ENCODE measurements around the gene ABHD10. TPM values are rescaled to one million over a fixed set of nuclear protein-coding genes. Genes with fewer than 3 reads are reported as not detected.

The ABHD10 gene
- total RNA-seq, 3 donors from 2014 or later (not counting 1 experiment from before 2014, with no cell fraction given), result 21.6 to 24.0 (median 22.6) TPM

DNA sequence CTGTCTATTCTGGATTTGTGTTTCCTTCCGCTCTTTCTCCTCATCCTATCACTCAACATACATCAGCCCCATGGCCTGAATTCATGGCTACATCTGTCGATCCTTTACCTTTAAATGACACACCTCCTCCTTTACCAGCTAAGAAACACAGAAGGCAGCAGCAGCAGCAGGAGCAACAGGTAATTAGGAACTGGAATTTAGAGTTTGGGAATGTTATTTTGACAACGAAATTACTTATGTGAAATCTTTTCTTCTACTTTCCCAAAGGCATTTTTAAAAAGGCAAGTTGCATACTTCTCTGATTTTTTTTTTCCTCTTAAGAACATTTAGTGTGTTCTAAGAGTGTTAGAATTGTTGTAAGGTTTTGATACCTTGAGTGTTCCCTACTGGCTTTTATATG, 29.1 kb upstream of the ABHD10 start:
- no peaks in the 10 kb centered on the region for H3K9me3 Mint-ChIP-seq
- WGBS (ENCODE audit: insufficient coverage), result 94% methylated on average over 2 of the region's 3 CpGs
- H3K27me3 Mint-ChIP-seq (ENCODE audit: low read depth in 2 of 2), result no peaks in the 10 kb centered on the region

DNA sequence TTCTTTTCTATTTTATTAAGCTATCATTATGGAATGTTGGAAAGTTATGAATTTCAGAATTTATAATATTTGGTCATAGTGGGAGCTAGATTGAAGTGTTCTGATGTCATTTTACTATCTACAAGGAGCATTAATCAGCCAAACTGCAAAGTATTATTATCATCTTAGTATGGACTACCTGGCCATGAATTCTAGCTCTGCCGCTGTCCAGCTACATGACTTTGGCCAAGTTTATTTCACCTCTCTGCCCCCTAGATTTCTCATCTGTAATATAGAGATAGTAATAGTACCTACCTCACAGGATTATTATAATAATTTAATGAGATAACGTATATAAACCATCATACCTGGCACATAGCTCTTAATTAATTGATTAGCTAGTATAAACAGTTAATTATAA, 27.8 kb upstream of the ABHD10 start:
- Mint-ChIP-seq H3K9me3 (no peaks in the 10 kb centered on the region), H3K27ac (no peak overlapping the region), H3K27me3 (ENCODE audit: low read depth in 2 of 2) (no peaks in the 10 kb centered on the region), H3K36me3 (peaks cover 7% of the 10 kb centered on the region), H3K4me1 (no peaks in the 10 kb centered on the region), H3K4me3 (no peak overlapping the region)
- H3K27ac ChIP-seq (ENCODE audit: low read length), result no peak overlapping the region
- intact Hi-C loops (cut with micrococcal nuclease), result no loop called here
- TF ChIP-seq, protein P1, sequence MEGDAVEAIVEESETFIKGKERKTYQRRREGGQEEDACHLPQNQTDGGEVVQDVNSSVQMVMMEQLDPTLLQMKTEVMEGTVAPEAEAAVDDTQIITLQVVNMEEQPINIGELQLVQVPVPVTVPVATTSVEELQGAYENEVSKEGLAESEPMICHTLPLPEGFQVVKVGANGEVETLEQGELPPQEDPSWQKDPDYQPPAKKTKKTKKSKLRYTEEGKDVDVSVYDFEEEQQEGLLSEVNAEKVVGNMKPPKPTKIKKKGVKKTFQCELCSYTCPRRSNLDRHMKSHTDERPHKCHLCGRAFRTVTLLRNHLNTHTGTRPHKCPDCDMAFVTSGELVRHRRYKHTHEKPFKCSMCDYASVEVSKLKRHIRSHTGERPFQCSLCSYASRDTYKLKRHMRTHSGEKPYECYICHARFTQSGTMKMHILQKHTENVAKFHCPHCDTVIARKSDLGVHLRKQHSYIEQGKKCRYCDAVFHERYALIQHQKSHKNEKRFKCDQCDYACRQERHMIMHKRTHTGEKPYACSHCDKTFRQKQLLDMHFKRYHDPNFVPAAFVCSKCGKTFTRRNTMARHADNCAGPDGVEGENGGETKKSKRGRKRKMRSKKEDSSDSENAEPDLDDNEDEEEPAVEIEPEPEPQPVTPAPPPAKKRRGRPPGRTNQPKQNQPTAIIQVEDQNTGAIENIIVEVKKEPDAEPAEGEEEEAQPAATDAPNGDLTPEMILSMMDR (IDR thresholded peaks at IDR 0.05), result no peak
- H3K27me3 ChIP-seq (ENCODE audit: control insufficient read depth, insufficient read depth, low read length), result no peaks in the 10 kb centered on the region
- H3K4me3 ChIP-seq (ENCODE audit: low read length), result no peak overlapping the region
- no peaks in the 10 kb centered on the region for H3K4me1 ChIP-seq (ENCODE audit: control insufficient read depth, insufficient read depth, low read length)
- ATAC-seq, result no peak
- peaks cover 7% of the 10 kb centered on the region for H3K36me3 ChIP-seq (ENCODE audit: control insufficient read depth, insufficient read depth, low read length)
- DNase-seq, result no peak
- WGBS (ENCODE audit: insufficient coverage), result no CpG with 5 or more reads among the region's 2 CpGs
- H3K9me3 ChIP-seq (ENCODE audit: control insufficient read depth, insufficient read depth, low read length), result no peaks in the 10 kb centered on the region

More for the DNA sequence above, 29.1 kb upstream of the ABHD10 start:
- no peaks in the 10 kb centered on the region for H3K27me3 ChIP-seq (ENCODE audit: control insufficient read depth, insufficient read depth, low read length)
- Mint-ChIP-seq H3K27ac (no peak overlapping the region), H3K4me3 (no peak overlapping the region), H3K36me3 (peaks cover 7% of the 10 kb centered on the region), H3K4me1 (no peaks in the 10 kb centered on the region)
- intact Hi-C loops (cut with micrococcal nuclease), result no loop called here
- TF ChIP-seq, protein P1 (IDR thresholded peaks at IDR 0.05), result no peak
- ATAC-seq (no peak), DNase-seq (no peak)
- no peaks in the 10 kb centered on the region for H3K9me3 ChIP-seq (ENCODE audit: control insufficient read depth, insufficient read depth, low read length)
- no peak overlapping the region for H3K4me3 ChIP-seq (ENCODE audit: low read length)
- no peaks in the 10 kb centered on the region for H3K4me1 ChIP-seq (ENCODE audit: control insufficient read depth, insufficient read depth, low read length)
- H3K36me3 ChIP-seq (ENCODE audit: control insufficient read depth, insufficient read depth, low read length), result peaks cover 7% of the 10 kb centered on the region
- H3K27ac ChIP-seq (ENCODE audit: low read length), result no peak overlapping the region

DNA sequence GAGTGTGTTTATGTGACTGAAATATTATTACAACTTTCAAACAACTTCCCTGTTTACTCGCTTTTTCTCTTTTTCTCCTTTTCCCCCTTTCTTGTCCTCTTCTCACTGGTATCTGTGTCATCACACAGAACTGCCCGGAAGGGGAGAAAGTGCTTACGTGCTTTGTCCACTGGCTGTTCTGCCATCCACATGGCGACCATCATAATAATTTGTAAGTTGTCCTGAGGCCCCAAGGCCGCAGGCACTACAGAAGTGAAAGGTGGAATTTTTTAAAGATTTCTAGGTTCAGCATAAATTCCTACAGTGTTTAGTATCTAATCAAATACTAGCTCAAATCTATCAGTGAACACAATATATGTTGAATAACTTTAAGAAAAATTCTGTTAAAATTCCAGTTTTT, 26.7 kb upstream of the ABHD10 start:
- Histone ChIP-seq H3K4me3 (ENCODE audit: low read length) (no peak overlapping the region), H3K27ac (ENCODE audit: low read length) (no peak overlapping the region), H3K27me3 (ENCODE audit: control insufficient read depth, insufficient read depth, low read length) (no peaks in the 10 kb centered on the region), H3K9me3 (ENCODE audit: control insufficient read depth, insufficient read depth, low read length) (no peaks in the 10 kb centered on the region), H3K4me1 (ENCODE audit: control insufficient read depth, insufficient read depth, low read length) (no peaks in the 10 kb centered on the region), H3K36me3 (ENCODE audit: control insufficient read depth, insufficient read depth, low read length) (peaks cover 7% of the 10 kb centered on the region)
- H3K27ac Mint-ChIP-seq, result no peak overlapping the region
- no peak overlapping the region for H3K4me3 Mint-ChIP-seq
- intact Hi-C loops (cut with micrococcal nuclease), result no loop called here
- 98% methylated on average over 4 of the region's 5 CpGs for WGBS (ENCODE audit: insufficient coverage)
- H3K36me3 Mint-ChIP-seq, result peaks cover 7% of the 10 kb centered on the region
- ATAC-seq, result no peak
- TF ChIP-seq, protein P1 (IDR thresholded peaks at IDR 0.05), result no peak
- DNase-seq, result no peak
- no peaks in the 10 kb centered on the region for H3K9me3 Mint-ChIP-seq
- H3K4me1 Mint-ChIP-seq, result no peaks in the 10 kb centered on the region
- no peaks in the 10 kb centered on the region for H3K27me3 Mint-ChIP-seq (ENCODE audit: low read depth in 2 of 2)

DNA sequence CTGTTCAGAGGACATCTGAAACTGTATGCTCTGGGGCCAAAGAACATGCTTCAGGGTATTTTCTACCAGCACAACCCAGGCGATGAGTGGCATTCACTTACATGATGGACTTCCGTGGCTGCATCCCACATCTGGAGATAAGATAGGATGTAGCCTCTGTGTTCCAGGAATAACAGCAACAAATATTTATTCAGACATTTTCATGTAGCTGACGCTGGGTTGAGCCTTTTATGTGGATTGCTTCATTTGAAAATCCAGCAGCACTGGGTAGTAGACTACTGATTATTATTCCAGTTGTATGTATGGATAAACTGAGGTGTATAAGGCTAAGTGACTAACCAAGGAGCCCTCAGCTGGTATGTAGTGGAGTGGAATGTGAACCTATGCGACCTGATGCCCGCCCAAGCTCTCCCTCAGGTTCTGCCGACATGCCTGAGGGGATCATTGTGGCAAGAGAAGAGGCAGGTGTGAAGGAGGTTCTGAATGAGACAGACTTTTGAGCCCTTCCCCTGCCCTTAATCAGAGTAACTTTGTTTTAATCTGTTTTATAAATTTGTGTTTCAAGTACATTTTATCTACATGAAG, 25.9 kb upstream of the ABHD10 start:
- Histone ChIP-seq H3K27me3 (ENCODE audit: control insufficient read depth, insufficient read depth, low read length) (no peaks in the 10 kb centered on the region), H3K4me1 (ENCODE audit: control insufficient read depth, insufficient read depth, low read length) (no peaks in the 10 kb centered on the region), H3K36me3 (ENCODE audit: control insufficient read depth, insufficient read depth, low read length) (peaks cover 7% of the 10 kb centered on the region), H3K27ac (ENCODE audit: low read length) (no peak overlapping the region), H3K9me3 (ENCODE audit: control insufficient read depth, insufficient read depth, low read length) (no peaks in the 10 kb centered on the region), H3K4me3 (ENCODE audit: low read length) (no peak overlapping the region)
- DNase-seq (no peak), ATAC-seq (no peak)
- H3K27ac Mint-ChIP-seq, result no peak overlapping the region
- peaks cover 7% of the 10 kb centered on the region for H3K36me3 Mint-ChIP-seq
- H3K27me3 Mint-ChIP-seq (ENCODE audit: low read depth in 2 of 2), result no peaks in the 10 kb centered on the region
- TF ChIP-seq, protein P1 (IDR thresholded peaks at IDR 0.05), result no peak
- peaks cover 0 to 5% of the 10 kb centered on the region in 2 donors for H3K4me1 Mint-ChIP-seq
- no peak overlapping the region for H3K4me3 Mint-ChIP-seq
- 95% methylated on average over 6 of the region's 6 CpGs for WGBS (ENCODE audit: insufficient coverage)
- H3K9me3 Mint-ChIP-seq, result no peaks in the 10 kb centered on the region
- intact Hi-C loops (cut with micrococcal nuclease), result no loop called here

Measured in natural killer cell (primary cell).